ENCODE results near the gene ANKRD26. TPM values are rescaled to one million over a fixed set of nuclear protein-coding genes. Genes with fewer than 3 reads are reported as not detected.

ANKRD26 gene
- total RNA-seq, 4 donors from 2014 or later, result 2.5 to 6.9 (median 5.0) TPM

GRCh38 chr10:27088119-27089044 lies 11.9 kb downstream of the ANKRD26 start:
- TF ChIP-seq CTCF (IDR thresholded peaks at IDR 0.05), result no peak
- TF ChIP-seq POLR2A (IDR thresholded peaks at IDR 0.05), result no peak
- no peaks in the 10 kb centered on the region for H3K4me1 ChIP-seq
- peaks cover 0 to 84% (median 5%) of the 10 kb centered on the region in 3 donors for H3K36me3 ChIP-seq
- intact Hi-C loops (cut with DNase I), result no loop called here
- H3K27me3 ChIP-seq, result no peaks in the 10 kb centered on the region
- no peaks in the 10 kb centered on the region for H3K9me3 ChIP-seq
- H3K27ac ChIP-seq, result no peak overlapping the region
- WGBS, 2 donors, result 86 to 91% methylated on average over 5 of the region's 5 CpGs
- no peak for DNase-seq
- H3K4me3 ChIP-seq, result no peak overlapping the region

GRCh38 chr10:27072436-27073114 lies 27.7 kb downstream of the ANKRD26 start:
- Histone ChIP-seq H3K4me1 (no peaks in the 10 kb centered on the region), H3K9me3 (no peaks in the 10 kb centered on the region), H3K27me3 (no peaks in the 10 kb centered on the region), H3K4me3 (no peak overlapping the region), H3K27ac (no peak overlapping the region), H3K36me3 (peaks cover 0 to 86% (median 0%) of the 10 kb centered on the region in 3 donors)
- no peak for TF ChIP-seq CTCF (IDR thresholded peaks at IDR 0.05)
- no peak for TF ChIP-seq POLR2A (IDR thresholded peaks at IDR 0.05)
- no peak for DNase-seq
- WGBS, 2 donors, result 89 to 92% methylated on average over 2 to 3 of the region's 6 CpGs
- intact Hi-C loops (cut with DNase I), result no loop called here

GRCh38 chr10:27068217-27068891 lies 31.9 kb downstream of the ANKRD26 start:
- Histone ChIP-seq H3K27ac (no peak overlapping the region), H3K4me1 (no peaks in the 10 kb centered on the region), H3K36me3 (peaks cover 0 to 66% (median 0%) of the 10 kb centered on the region in 3 donors), H3K9me3 (no peaks in the 10 kb centered on the region), H3K27me3 (no peaks in the 10 kb centered on the region), H3K4me3 (no peak overlapping the region)
- no peak for DNase-seq
- WGBS, 2 donors, result 81 to 94% methylated on average over 2 of the region's 2 CpGs
- intact Hi-C loops (cut with DNase I), result no loop called here
- no peak for TF ChIP-seq CTCF (IDR thresholded peaks at IDR 0.05)
- no peak for TF ChIP-seq POLR2A (IDR thresholded peaks at IDR 0.05)

- Histone ChIP-seq H3K27me3 (no peaks in the 10 kb centered on the region), H3K4me3 (no peak overlapping the region), H3K4me1 (no peaks in the 10 kb centered on the region), H3K27ac (no peak overlapping the region), H3K36me3 (peaks cover 0 to 73% (median 0%) of the 10 kb centered on the region in 3 donors), H3K9me3 (no peaks in the 10 kb centered on the region)
- no peak for DNase-seq
- 93 to 98% methylated on average over 2 of the region's 2 CpGs for WGBS, 2 donors
- TF ChIP-seq POLR2A (IDR thresholded peaks at IDR 0.05) (no peak), CTCF (IDR thresholded peaks at IDR 0.05) (no peak)
- intact Hi-C loops (cut with DNase I), result no loop called here
These were observed 35.2 kb downstream of the ANKRD26 start for GRCh38 chr10:27065084-27065483.
